ENCODE measurements around the gene ZNF827.

ZNF827 gene

DNA sequence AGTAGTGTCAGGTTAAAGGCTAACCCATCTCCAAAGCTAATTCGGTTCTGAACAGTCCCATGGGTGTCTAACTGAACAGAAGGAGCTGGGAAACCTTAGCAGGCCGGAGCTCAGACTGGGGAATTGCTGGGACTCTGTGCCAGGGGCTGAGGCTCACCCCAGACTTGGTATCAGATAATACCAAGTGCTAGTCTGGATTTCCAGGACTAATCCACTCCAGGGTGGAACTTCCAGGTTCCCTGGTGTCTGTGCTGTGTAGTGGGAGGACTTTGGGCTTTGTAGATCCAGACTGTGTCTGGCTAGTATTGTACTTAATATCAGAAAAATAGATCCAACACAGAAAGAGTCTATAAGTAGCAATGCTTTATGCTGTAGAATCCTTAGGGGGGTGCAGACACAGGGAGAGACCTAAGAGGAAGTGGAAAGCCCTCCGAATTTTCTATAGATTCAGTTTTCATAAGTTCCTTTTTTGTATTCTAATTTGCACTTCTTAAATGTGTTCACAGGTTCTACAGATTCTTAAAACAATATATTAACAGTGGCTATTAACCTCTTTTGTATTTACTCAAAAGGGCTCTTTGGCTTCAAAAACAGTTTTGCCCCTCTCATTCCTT, 4.1 kb downstream of the ZNF827 start:
- no peak for DNase-seq

DNA sequence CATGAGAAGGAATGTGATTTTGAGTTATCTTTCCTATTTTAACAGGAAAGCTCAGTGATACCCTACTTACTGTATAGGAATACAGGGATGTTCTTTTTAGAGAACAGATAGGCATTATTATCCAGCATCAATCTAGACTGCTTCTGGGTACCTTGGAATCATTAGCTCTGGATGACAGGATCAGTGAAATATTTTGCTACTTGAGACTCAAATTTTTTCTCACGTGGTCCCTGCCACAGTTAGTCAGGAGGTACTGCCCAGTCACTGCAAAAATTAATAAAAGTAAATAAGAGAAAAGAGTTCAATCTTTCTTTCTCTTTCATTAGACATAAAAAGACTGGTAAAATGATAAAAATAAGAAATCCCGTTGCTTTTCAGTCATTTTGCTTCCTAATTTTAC, 5.5 kb downstream of the ZNF827 start:
- DNase-seq: no peak

DNA sequence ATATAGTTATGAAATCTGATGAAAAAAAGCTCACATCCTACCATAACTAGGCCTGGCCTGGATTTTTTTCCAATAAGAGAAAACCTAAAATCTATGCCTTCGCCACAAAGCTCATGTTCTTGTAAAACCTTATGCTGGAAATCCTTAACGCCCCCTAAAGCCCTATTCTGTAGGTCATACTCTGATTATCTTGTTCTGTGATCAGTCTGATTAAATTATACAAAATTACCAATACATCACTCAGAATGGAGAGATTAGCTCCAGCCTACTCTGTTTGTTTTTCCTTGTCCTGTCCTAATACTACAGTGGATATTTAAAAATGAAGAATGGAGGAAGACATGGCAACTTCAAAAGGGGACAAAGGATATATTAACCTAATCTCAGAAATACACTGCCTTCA, 7.2 kb downstream of the ZNF827 start:
- DNase-seq: no peak

DNA sequence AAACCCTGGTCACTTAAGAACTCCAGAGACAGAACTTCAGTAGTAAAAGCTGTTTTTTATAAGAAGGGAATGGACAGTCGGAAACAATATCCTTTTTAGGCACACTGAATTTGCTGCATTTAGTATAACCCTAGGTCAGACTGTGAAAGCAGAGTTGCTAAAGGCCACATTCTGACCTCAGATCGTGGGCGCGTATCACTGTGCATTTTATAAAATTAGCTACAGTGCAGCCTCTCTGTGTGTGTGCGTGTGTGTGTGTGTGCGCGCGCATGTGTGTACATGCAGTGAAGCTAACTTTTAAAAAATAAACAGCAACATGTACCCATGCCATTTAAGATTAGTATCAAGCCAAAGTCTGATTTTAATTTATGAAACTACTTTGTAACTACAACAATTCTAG, 8.0 kb downstream of the ZNF827 start:
- no peak for DNase-seq

DNA sequence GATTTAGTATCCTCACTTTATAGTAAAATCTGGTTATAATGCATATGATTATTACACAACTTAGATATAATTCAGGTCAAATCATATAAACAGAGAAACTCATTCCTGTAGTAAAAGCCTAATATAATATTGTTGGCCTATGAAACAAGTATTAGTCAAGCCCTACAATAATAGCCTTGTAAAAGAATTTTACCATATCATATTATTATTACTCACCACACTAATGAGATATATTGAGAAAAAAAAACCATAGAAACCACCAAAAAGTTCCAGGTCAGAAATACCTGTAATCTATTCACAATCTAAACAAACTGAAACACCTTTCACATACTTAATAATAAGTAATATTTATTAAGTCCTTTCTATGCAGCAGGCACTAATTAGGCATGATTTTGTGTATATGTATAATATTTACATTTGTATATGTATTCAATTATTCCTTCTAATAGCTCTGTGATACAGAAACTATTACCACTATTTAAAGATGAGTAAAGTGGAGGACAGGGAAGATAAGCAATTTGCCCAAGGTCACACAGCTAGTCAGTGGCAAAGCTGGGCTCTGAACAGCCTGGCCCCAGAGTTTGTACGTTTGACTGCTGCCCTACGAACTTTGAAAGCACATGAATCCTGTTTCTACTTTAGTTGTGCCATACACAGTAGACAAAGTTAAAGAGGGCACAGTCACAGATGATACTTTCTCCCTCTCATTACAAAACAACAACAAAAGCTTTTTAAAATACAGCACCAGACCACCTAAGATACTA, 9.0 kb downstream of the ZNF827 start:
- DNase-seq: no peak

DNA sequence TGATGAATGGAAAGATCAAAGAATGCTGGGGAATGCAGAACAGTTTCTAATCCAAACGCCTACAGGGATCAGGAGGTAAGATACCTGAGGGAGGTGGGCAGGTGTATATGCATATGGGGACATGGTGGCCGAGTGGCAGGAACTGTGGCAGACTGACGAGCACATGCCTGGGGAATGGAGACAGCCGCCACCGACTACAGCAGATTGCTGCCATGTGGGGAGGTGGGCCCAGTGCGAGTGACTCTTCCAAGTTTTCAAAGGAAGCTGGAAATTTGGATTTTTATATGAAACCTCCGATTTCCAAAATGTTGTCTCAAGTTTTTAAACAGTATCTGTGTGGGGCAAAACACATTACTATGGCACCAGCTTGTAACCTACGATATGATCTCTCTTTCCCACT, 9.9 kb downstream of the ZNF827 start:
- DNase-seq: no peak

DNA sequence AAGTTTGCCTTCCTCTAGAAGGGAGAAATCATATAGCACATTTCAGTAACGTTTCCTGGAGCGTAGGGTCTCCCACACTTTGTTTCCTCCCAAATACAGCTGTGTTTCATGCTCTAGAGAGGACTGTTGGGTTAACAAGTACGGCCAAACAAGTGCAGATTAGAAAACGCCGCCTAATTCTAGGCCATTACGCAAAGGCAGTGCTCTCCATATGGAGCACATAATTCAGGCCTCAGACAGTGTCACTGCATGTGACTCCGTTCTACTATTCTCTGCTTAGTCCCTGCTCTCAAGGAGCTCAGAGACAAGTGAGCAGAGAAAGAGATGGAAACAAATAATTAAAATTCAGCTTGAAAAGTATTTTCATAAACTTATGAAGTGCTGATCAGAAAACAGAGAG, 11.6 kb downstream of the ZNF827 start:
- no peak for DNase-seq

DNA sequence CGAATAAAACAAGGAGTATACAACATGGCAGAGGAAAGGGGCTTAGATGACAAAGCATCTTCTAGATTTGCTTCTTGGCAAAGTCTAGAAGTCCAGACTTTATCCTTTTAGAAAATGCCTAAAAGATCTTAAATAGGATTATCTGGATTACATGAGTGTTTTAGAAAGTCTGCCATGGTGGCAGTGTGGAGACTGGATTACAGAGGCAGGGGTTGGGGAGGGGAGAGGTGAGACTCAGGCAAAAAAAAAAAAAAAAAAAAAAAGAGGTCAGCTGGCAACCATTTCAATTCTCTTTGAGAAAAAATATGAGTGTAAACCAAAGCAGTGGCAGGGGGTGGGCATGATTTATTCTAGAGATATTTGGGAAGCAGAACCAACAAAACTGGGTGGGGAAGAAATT, 17.4 kb downstream of the ZNF827 start:
- no peak for DNase-seq

DNA sequence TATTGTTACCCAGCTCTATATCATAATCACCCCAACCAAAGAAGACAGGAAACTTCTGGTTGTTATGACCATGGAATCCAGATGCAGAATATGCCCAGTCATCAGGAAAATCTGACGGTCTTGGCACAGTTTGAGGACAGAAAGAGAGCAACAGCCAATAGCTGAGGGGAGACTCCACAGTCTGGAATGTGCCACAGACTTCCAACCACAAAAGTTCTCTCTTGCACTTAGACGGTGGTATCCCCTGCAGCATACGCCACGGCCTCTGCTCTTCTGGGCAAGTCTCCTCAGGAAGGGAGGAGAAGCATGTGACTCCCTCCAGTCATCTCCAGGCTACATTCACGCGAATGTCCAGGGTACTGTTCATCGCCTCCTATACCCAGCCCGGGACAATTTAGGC, 18.4 kb downstream of the ZNF827 start:
- DNase-seq: no peak

DNA sequence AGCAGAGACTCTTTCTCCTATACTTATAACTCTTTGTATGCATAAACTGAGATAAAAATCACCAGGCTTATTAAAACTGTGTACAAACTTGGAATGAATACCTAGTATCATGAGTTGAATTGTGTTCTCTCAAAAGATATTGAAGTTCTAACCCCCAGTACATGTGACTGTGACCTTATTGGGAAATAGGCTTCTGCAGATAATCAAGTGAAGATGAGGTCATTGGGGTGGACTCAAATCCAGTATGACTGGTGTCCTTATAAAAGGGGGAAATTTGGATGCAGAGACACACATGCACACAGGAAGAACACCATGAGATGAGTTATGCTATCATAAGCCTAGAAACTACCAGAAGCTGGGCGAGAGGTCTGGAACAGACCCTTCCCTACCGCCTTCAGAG, 26.2 kb downstream of the ZNF827 start:
- no peak for DNase-seq

DNA sequence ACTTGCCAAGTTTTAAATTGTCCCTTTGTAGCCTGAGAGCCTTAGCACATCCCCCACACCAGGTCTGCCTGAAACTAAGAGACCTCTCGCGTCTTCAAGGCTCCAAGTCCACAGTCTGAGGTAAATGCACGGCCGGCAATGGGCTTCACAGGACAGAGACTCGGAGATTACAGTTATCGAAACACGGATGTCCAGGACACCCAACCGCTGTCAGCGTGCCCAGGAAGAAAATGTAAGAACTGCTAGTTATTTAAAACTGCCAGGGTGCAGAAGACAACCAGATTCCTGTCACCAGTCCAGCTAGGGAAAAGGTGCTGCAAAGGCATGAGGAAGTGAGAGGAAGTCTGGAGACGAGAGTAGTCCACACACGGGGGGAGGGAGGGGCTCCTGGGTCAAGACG, 28.9 kb downstream of the ZNF827 start:
- DNase-seq: no peak

DNA sequence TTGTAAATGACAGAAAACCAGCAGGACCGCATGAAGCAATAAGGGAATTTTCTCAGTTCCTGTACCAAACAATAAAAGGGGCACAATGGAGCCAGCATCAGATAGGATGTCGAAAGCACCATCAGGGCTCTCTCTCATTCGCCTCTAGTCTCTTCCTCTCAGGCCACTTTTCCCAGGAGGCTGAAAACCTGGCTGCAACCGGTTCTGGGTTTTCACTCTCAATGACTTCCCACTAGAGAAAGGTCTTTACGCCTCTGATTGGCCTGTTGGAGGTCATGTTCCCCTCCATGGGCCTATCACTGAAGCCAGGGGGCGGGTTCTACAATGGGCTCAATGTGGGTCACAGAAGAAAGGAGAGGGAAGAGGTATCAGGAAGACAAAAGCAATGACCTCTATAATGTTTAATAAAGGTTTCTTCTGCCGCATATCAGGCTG, 29.3 kb downstream of the ZNF827 start:
- DNase-seq: peak; percentile 20

DNA sequence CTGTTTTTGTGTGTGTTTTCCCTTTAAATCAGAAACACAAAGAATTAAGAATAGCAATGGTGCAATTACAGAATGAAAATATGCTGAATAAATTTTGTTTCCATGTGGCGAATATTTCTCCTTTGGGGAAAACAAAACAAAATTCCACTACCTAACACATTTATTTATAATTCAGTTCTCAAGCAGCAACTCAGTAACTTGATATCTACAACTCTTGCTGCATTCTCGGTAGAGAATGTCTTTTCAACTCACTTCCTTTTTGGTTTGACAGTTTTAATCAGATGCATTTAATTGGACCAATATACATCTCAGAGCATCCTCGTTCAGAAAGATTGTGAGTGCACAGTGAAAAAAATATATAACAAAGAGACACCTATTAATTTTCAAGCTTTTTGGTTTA, 30.8 kb downstream of the ZNF827 start:
- DNase-seq: no peak

DNA sequence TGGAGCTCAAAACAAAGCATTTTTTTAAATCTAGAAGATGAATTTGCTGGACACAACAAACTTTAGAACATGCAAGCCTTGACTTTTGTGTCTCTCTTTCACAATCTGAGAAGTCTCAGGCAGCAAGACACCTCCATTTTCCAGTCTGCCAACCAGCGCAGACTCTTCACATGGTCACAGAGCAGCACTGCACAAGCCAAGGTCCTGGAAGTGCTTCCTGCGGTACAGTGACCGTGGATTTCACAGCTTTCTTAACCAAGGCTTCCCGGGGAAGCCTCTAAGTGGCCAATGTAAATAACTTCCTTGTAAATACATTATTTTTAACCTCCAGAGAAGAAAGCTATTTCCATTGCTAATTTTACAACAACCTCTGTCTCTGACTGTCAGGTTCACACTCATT, 31.2 kb downstream of the ZNF827 start:
- no peak for DNase-seq

DNA sequence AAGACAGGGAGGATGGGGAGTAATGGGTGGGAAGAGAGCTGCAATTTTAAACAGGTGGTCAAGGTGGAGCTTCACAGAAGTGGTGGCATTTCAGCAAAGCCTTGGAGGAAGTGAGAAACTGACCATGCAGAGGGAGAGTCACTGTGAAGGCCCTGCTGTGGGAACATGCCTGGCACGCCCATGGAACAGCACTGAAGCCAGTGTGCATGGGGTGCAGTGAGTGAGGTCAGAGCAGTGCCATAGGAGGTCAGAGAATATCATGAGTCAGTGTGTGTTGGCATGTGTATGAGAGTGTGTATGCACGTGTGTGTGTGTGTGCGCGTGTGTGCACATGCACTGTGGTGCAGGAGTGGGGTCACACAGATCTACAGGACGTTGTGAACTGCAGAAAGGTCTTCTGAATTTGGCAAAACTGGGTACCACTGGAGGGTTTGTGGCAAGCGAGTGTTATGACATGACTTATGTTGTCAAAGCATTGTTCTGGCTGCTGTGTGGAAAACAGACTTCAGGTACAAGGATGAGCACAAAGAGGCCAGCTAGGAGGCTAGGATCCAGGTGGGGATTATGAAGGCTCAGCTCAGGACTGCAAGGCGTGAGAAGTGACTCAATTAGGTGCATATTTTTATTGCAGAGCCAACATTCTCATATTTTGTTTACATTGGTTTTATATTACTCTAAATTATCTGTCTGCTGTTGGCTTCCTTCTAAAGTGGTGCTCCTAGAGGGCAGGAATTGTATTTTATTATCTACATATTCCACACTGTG, 34.0 kb downstream of the ZNF827 start:
- no peak for DNase-seq

DNA sequence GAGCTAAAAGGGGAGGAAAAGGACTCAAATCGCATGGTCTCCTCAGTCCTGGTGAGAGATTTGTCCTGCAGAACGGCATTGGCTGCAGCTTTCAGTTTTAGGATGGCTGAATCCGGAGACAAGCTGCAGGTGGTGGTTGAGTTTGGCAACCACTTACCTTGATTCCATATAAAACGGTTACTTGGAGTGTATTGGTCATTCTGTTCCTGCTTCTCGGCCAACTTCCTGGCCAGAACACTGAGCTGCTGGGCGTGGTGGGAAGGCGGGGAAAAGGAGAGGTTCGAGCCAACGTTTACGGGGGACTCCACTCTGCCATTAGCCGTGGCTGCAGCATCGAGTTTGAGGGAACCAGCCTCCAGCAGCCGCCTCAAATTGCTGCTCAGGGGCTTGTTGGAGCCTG, 36.1 kb downstream of the ZNF827 start:
- no peak for DNase-seq

DNA sequence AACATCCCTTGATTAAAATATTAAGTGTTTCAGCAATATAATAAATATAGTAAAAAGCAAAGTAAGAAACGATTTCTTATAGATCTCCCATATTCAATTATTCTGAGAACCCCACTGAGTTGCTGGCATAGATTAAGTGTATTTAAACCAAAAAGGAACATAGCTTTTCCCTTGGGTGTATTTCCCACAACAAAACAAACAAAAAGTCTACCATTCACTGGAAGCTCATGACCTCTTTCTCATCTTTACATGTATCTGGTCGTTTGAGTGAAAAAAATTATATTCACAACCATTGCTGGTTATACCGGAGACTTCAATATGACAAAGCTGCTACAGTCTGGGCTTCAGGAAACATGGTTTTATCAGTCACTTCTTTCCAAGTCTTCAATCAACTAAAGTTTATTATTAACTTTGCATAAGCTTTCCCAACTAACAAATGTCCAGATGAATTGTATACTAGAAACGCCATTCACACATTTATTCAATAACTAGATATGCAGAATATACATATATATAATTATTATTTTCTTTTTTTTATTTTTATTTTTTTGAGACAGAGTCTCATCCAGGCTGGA, 38.6 kb downstream of the ZNF827 start:
- no peak for DNase-seq

DNA sequence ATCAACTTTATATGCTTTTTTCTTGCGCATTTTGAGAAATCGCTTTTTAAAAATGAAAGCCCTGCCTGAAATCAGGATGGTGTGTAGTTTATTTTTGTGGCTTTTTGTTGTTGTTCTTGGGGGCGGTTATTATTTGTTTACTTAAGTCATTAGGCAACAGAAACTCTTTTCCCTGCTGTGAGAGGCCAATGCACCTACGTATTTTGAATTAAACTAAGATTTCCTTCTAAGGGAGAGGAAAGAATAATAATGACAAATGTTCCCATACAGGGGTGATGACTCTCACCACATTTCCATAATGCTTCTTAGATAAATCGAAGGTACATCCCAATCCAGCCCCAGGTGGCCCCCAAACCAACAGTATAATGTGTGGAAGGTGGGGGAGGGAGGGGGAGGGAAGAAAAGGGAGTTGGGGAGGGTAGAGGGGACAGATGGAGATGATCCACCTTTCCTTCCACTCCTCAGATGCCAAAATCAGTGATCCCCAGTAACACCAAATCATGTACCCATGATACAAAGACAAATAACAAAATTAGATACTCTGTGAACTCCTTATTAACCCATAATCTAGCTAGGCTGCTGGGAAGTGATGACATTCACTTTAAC, 39.6 kb downstream of the ZNF827 start:
- no peak for DNase-seq

DNA sequence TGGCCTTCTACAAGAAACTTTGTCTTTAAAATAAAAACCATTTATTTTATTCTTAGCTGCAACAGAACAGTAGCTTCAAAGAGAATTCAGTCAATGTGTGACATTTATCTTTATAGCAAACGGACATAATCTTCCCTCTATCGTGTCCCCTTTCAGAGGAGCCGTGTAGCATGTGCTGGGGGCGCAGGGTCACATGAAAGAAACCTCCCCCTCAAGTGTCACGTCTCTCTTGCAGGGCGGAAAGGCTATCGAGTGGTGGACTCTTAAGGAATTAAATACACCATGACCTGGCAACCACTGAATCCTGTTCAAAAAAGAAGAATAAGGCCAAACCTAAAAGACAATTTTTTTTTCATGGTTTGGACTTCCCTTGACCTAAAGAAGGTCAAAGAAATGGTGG, 40.2 kb downstream of the ZNF827 start:
- DNase-seq: no peak

DNA sequence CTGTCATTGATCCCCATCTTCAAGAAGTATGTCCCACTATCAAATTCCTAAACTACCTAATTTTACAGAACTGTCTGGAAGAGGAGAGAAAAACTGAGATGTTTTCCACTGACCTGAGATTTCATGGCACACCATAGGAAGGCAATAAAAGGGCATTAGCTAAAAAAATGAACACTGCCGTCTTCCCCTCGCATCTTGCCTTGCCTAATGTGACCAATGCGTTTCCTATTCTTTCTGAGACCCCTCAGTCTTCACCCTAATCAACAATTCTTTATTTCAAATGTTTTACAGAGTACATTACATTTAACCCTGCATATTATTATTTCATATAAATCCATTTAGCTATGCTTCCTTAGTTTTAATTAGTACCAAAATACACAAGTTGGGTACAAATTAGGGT, 43.6 kb downstream of the ZNF827 start:
- DNase-seq: no peak

DNA sequence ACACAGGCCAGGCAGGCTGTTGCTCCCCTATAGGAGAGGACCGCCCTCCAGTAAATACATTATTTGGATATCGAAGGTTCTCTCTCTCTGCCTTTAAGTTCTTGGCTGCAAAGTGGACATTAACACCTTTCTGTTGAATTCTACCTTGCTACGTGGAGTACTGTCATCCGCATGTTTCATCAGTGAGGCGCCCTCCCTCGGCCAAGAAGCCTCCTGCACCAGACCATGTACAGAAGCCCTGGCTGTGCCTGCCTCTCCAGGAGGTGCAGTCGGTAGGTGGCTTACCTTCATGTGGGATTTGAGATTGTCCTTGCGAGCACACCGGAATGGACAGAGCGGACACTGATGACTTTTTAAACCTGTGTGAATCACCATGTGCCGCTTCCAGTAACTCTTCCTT, 46.7 kb downstream of the ZNF827 start:
- DNase-seq: no peak

DNA sequence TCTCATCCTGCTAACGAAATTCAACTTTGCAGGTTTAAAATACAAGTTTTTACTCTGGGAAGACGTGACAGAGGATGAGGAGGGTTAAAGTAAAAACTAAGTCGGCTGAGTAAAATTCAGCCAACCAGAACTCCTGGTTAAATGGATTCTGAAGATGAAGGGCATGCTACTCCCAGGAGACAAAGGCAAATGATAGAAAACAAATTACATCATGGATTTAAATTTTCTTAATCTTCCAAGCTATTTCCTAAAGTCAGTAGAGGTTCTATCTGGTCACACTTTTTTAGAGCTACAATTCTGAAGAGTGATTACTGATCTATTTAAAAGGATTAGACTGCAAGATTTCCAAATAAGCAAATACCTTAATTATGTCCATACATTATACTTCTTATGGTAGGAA, 47.9 kb downstream of the ZNF827 start:
- DNase-seq: no peak

DNA sequence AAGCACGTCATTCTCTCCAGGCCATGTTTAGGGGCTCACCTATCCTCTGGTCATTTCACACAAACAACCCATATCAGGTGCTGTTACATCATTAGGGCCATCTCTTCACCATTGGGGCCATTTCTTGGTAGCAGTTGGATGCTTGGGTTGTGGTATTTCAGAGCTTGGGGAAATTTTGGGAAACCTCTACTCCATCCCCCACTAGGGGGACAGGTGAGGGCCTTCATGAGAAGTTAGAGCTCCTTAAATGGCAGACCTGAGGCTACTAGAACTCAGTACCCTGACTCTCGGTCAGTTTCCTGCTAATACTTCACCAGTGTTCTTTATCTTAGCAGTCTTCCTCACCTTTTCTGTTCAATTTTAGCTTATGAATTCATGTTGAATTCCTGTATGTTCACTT, 50.2 kb downstream of the ZNF827 start:
- no peak for DNase-seq

Measured in NCI-H2227 treated with DMSO at 0.1 percent for 48 hours (cell line).